SK-N-DZ (cell line): ENCODE measurements around the gene EPYC.
"Not testable (repeated sequence)": the region's sequence is repeated elsewhere in the genome, so short reads cannot be mapped to it uniquely, and the experiment has no call there.

Experiments used
- DNase-seq: peaks from one replicate; pipeline ENCODE4 v3.0.0-alpha.2; 2015; ENCODE audit warnings: low spot score

Gene EPYC

GRCh38 chr12:90991952-90992465, 12.8 kb downstream of the EPYC start:
- DNase-seq, result no peak

GRCh38 chr12:90990611-90991010, 14.2 kb downstream of the EPYC start:
- DNase-seq, result no peak

- DNase-seq, result no peak
Observed at GRCh38 chr12:90989686-90990111, 15.1 kb downstream of the EPYC start.

GRCh38 chr12:90987520-90987919, 17.3 kb downstream of the EPYC start:
- no peak for DNase-seq

GRCh38 chr12:90987101-90987500, 17.7 kb downstream of the EPYC start:
- DNase-seq, result no peak

GRCh38 chr12:90985331-90985730, 19.4 kb downstream of the EPYC start:
- DNase-seq, result not testable (repeated sequence)

GRCh38 chr12:90984114-90984513, 20.7 kb downstream of the EPYC start:
- no peak for DNase-seq

GRCh38 chr12:90982170-90982569, 22.6 kb downstream of the EPYC start:
- DNase-seq, result no peak

- DNase-seq, result no peak
Observed at GRCh38 chr12:90979951-90980350, 24.8 kb downstream of the EPYC start.

GRCh38 chr12:90979019-90979418, 25.8 kb downstream of the EPYC start:
- DNase-seq, result no peak

GRCh38 chr12:90978117-90978770, 26.5 kb downstream of the EPYC start:
- peak; percentile 73 for DNase-seq

GRCh38 chr12:90977224-90977623, 27.5 kb downstream of the EPYC start:
- no peak for DNase-seq

GRCh38 chr12:90974286-90974685, 30.5 kb downstream of the EPYC start:
- DNase-seq, result no peak

- DNase-seq, result no peak
Observed at GRCh38 chr12:90972226-90972625, 32.5 kb downstream of the EPYC start.

GRCh38 chr12:90970911-90971310, 33.9 kb downstream of the EPYC start:
- DNase-seq, result no peak

GRCh38 chr12:90970471-90970870, 34.3 kb downstream of the EPYC start:
- no peak for DNase-seq

GRCh38 chr12:90969851-90970250, 34.9 kb downstream of the EPYC start:
- no peak for DNase-seq

- no peak for DNase-seq
Observed at GRCh38 chr12:90969346-90969745, 35.4 kb downstream of the EPYC start.

GRCh38 chr12:90965204-90965603, 39.6 kb downstream of the EPYC start:
- DNase-seq, result no peak

- no peak for DNase-seq
Observed at GRCh38 chr12:90964616-90965015, 40.2 kb downstream of the EPYC start.

- DNase-seq, result no peak
Observed at GRCh38 chr12:90963946-90964345, 40.8 kb downstream of the EPYC start.

GRCh38 chr12:90961154-90961553, 43.6 kb downstream of the EPYC start:
- no peak for DNase-seq

GRCh38 chr12:90959538-90960139, 45.1 kb downstream of the EPYC start:
- DNase-seq, result peak; percentile 59
